ENCODE data around the gene HARS1. TPM values are rescaled to one million over a fixed set of nuclear protein-coding genes. Genes with fewer than 3 reads are reported as not detected.
"Not testable (repeated sequence)": the region's sequence is repeated elsewhere in the genome, so short reads cannot be mapped to it uniquely, and the experiment has no call there.

The HARS1 gene
- total RNA-seq, 1 experiment from 2014 or later, result 55.6 TPM

DNA sequence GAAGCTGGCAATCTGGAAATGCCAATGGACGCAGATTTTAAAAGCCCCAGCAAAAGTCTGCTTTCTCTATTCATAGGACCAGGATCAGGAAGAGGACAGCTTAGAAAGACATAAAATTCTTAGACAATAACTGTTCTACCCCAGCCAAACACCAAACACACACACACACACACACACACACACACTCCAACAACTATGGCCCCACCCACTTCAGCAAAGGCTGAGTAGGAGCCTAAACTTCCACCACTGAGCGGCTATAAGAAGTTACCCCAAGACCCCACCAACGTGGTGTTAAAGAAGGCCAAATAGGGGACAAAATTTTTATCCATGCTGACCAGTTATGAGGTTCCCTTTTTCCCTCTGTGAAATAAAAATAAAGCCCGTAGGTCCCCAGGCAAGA lies 41.9 kb upstream of the HARS1 start (continued):
- TF ChIP-seq TP53 (CRISPR knock-in tag; IDR thresholded peaks at IDR 0.05) (no peak), GABPB1 (CRISPR knock-in tag; IDR thresholded peaks at IDR 0.05) (no peak)

DNA sequence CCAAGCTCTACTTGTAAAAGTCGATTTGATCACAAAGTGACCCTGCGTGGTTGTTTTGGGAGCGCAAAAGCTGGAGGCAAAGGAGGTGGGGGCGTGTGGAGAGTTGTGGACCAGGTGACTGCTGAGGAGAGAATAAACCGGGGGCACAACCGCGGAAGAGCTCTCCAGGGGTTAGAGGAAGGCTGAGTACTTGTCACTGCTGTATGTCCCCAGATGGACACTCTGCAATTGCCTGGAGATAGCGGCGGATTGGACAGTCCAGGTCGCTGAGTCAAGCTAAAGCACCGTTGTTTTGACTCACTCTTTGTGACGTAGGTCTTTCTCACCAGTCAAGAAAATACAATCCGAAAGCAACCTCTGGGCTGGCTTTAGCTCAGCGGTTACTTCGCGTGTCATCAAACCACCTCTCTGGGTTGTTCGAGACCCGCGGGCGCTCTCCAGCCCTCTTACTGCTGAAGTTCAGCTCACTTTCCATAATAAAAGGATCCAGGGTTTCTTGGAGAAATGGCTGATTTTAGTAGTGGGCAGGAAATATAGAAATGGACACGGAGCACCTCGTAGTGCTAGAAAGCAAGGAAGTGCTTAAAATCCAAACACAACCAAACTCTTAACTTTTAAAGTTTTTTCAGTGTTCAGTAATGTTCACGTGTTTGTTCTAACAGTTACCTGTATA lies 34.8 kb upstream of the HARS1 start:
- Mint-ChIP-seq H3K36me3 (no peaks in the 10 kb centered on the region), H3K27me3 (ENCODE audit: low read depth) (peaks cover 13% of the 10 kb centered on the region)
- ATAC-seq, result peak; percentile 95

GRCh38 chr5:140721395-140721794 lies 30.2 kb upstream of the HARS1 start:
- ATAC-seq; H3K4me1 Mint-ChIP-seq; H3K27me3 Mint-ChIP-seq (ENCODE audit: low read depth); H3K36me3 Mint-ChIP-seq; DNase-seq (ENCODE audit: low spot score); H3K27ac Mint-ChIP-seq; H3K4me3 Mint-ChIP-seq; H3K9me3 Mint-ChIP-seq; POLR2A ChIA-PET: not testable (repeated sequence)
- CTCF ChIA-PET, result interaction anchor here (0.7 to 2.5 kb wide), 2 partner anchors 10 to 13 kb away, joined by 3 to 12 read pairs; no protein-coding TSS in a partner anchor

More for the DNA sequence above, 34.8 kb upstream of the HARS1 start:
- ChIA-PET CTCF (interaction anchor here (0.5 to 2.5 kb wide), 11 partner anchors 9 to 1406 kb away, joined by 3 to 10 read pairs (median 5); partner anchors contain the start of genes EIF4EBP3, HBEGF, PCDHA1 and PCDHA4), POLR2A (interaction anchor here (0.7 to 1.0 kb wide), 2 partner anchors 179 to 360 kb away, joined by 3 to 4 read pairs; partner anchors contain the start of gene EIF4EBP3)
- DNase-seq (ENCODE audit: low spot score), result peak; percentile 80
- Mint-ChIP-seq H3K4me1 (peaks cover 4% of the 10 kb centered on the region; the same call in 1 of the 2 replicates), H3K27ac (no peak overlapping the region), H3K4me3 (peak overlapping the region; percentile 91), H3K9me3 (no peaks in the 10 kb centered on the region)
- TF ChIP-seq ZNF396 (CRISPR knock-in tag; IDR thresholded peaks at IDR 0.05; ENCODE audit: borderline replicate concordance) (no peak), ZBTB21 (CRISPR knock-in tag; IDR thresholded peaks at IDR 0.05; ENCODE audit: borderline replicate concordance) (no peak), GRHL2 (CRISPR knock-in tag; IDR thresholded peaks at IDR 0.05; ENCODE audit: insufficient replicate concordance, severe bottlenecking) (no peak), FOXP1 (CRISPR knock-in tag; IDR thresholded peaks at IDR 0.05; ENCODE audit: borderline replicate concordance) (no peak), FOXJ3 (CRISPR knock-in tag; IDR thresholded peaks at IDR 0.05; ENCODE audit: borderline replicate concordance) (no peak), JAZF1 (CRISPR knock-in tag; IDR thresholded peaks at IDR 0.05) (no peak), TCF7 (CRISPR knock-in tag; IDR thresholded peaks at IDR 0.05; ENCODE audit: low read depth) (no peak), PRRX2 (CRISPR knock-in tag; IDR thresholded peaks at IDR 0.05) (no peak), ZNF121 (CRISPR knock-in tag; IDR thresholded peaks at IDR 0.05) (no peak), GABPB1 (CRISPR knock-in tag; IDR thresholded peaks at IDR 0.05) (0 out of 2 replicates have a peak, but pooled peaks have one; percentile 40), NFATC4 (CRISPR knock-in tag; IDR thresholded peaks at IDR 0.05) (no peak), CREM (CRISPR knock-in tag; IDR thresholded peaks at IDR 0.05) (peak; percentile 76), IRF1 (CRISPR knock-in tag; IDR thresholded peaks at IDR 0.05) (no peak), SOX15 (CRISPR knock-in tag; IDR thresholded peaks at IDR 0.05) (no peak)
- TF ChIP-seq, protein P1, sequence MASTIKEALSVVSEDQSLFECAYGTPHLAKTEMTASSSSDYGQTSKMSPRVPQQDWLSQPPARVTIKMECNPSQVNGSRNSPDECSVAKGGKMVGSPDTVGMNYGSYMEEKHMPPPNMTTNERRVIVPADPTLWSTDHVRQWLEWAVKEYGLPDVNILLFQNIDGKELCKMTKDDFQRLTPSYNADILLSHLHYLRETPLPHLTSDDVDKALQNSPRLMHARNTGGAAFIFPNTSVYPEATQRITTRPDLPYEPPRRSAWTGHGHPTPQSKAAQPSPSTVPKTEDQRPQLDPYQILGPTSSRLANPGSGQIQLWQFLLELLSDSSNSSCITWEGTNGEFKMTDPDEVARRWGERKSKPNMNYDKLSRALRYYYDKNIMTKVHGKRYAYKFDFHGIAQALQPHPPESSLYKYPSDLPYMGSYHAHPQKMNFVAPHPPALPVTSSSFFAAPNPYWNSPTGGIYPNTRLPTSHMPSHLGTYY (CRISPR knock-in tag; IDR thresholded peaks at IDR 0.05), result no peak
- TF ChIP-seq, protein P2, sequence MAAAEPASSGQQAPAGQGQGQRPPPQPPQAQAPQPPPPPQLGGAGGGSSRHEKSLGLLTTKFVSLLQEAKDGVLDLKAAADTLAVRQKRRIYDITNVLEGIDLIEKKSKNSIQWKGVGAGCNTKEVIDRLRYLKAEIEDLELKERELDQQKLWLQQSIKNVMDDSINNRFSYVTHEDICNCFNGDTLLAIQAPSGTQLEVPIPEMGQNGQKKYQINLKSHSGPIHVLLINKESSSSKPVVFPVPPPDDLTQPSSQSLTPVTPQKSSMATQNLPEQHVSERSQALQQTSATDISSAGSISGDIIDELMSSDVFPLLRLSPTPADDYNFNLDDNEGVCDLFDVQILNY (CRISPR knock-in tag; IDR thresholded peaks at IDR 0.05), result no peak
- TF ChIP-seq, protein P3, sequence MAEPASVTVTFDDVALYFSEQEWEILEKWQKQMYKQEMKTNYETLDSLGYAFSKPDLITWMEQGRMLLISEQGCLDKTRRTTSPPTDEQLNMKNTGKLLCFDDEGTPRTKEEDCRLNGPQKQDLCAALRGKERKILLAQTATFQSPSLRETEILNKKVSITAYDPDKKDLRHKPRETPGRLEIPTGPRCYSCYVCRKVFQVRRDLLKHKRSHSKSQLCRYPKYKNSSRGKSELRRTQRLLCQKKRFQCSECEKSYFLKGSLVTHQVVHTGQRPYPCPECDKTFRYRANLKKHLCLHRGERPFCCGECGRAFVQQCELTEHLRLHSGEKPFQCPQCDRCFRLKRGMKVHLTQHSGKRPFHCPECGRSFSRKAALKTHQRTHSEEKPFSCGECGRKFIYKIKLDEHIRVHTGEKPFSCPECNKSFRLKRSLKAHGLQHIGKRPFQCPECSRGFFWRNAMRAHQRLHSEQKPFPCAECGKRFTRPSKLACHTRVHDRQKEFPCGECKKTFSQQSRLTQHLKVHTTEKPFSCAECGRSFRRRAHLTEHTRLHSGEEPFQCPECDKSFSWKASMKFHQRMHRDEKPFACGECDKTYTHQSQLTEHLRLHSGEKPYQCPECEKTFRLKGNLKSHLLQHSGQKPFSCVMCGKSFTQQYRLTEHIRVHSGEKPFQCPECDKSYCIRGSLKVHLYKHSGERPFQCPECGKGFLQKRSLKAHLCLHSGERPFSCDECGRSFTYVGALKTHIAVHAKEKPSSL (CRISPR knock-in tag; conservative IDR thresholded peaks at IDR 0.05), result no peak
- TF ChIP-seq, protein P4, sequence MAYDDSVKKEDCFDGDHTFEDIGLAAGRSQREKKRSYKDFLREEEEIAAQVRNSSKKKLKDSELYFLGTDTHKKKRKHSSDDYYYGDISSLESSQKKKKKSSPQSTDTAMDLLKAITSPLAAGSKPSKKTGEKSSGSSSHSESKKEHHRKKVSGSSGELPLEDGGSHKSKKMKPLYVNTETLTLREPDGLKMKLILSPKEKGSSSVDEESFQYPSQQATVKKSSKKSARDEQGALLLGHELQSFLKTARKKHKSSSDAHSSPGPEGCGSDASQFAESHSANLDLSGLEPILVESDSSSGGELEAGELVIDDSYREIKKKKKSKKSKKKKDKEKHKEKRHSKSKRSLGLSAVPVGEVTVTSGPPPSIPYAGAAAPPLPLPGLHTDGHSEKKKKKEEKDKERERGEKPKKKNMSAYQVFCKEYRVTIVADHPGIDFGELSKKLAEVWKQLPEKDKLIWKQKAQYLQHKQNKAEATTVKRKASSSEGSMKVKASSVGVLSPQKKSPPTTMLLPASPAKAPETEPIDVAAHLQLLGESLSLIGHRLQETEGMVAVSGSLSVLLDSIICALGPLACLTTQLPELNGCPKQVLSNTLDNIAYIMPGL (CRISPR knock-in tag; IDR thresholded peaks at IDR 0.05), result peak; percentile 46; the same call in 1 of the 2 replicates

DNA sequence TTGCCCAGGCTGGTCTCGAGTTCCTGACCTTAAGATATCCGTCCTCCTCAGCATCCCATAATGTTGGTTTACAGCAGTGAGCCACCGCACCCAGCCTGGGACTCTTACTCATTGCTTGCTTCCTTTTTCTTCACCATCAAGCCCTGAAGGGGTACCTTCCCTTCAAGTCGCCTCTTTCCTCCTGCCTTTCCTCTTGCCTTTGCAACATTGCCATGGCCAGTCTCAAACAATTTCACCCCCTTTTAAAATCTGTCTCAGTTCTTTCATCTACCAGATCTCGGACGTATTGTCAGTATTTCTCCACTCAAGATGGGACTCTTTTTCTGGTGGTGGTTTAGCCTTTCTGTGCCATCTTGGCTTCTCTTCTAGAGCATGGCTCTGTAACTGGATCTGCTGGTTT lies 29.6 kb upstream of the HARS1 start:
- H3K36me3 Mint-ChIP-seq; H3K4me3 Mint-ChIP-seq; H3K9me3 Mint-ChIP-seq; H3K4me1 Mint-ChIP-seq; H3K27ac Mint-ChIP-seq; ATAC-seq; POLR2A ChIA-PET; H3K27me3 Mint-ChIP-seq (ENCODE audit: low read depth); DNase-seq (ENCODE audit: low spot score): not testable (repeated sequence)
- CTCF ChIA-PET, result interaction anchor here (0.7 to 2.6 kb wide), 14 partner anchors 10 to 481 kb away, joined by 3 to 12 read pairs (median 6); partner anchors contain the start of genes EIF4EBP3, HARS1, HARS2 and HBEGF
